Neural cell (in vitro differentiated cells): ENCODE results near the gene ENDOV. TPM values are rescaled to one million over a fixed set of nuclear protein-coding genes. Genes with fewer than 3 reads are reported as not detected.

Experiments
- H2AFZ ChIP-seq: fragments of 200-600, 300-800 bp; sonication (generic), shearing (Covaris generic); 2 replicates; pipeline ENCODE4 v1.6.0; 2014; ENCODE audit warnings: low read depth, mild to moderate bottlenecking, antibody characterized with exemption, low read length, moderate library complexity
- H3F3A ChIP-seq: fragments of 200-600 bp; shearing (Covaris generic); 2 replicates; pipeline ENCODE4 v1.6.1; 2016; ENCODE audit warnings: mild to moderate bottlenecking, moderate library complexity, mixed read lengths, antibody characterized with exemption, low read length; ENCODE audit not compliant: insufficient read depth, poor library complexity, severe bottlenecking
- H3K27ac ChIP-seq: fragments of 200-600, 300-800 bp; sonication (generic), shearing (Covaris generic); 2 replicates; pipeline ENCODE4 v1.5.1; 2014; ENCODE audit warnings: mild to moderate bottlenecking, low read length, moderate library complexity
- H3K27me3 ChIP-seq: fragments of 300-800, 200-600 bp; sonication (generic), shearing (Covaris generic); 2 replicates; pipeline ENCODE4 v1.6.0; 2014; ENCODE audit warnings: mild to moderate bottlenecking, low read depth, low read length, moderate library complexity; ENCODE audit not compliant: insufficient read depth
- H3K36me3 ChIP-seq: fragments of 300-800, 200-600 bp; sonication (generic), shearing (Covaris generic); 2 replicates; pipeline ENCODE4 v1.5.1; 2014; ENCODE audit warnings: mild to moderate bottlenecking, antibody characterized with exemption, low read length, moderate library complexity; ENCODE audit not compliant: insufficient read depth
- H3K4me2 ChIP-seq: fragments of 300-800, 200-600 bp; sonication (generic), shearing (Covaris generic); 2 replicates; pipeline ENCODE4 v1.6.0; 2014; ENCODE audit warnings: mild to moderate bottlenecking, low read length
- H3K4me3 ChIP-seq: fragments of 300-800, 200-600 bp; sonication (generic), shearing (Covaris generic); 2 replicates; pipeline ENCODE4 v1.5.1; 2014; ENCODE audit warnings: mild to moderate bottlenecking, low read length, moderate library complexity
- H3K79me2 ChIP-seq: fragments of 200-600 bp; shearing (Covaris generic); replicated peaks from 2 replicates; pipeline ENCODE4 v1.6.0; 2014; ENCODE audit warnings: mild to moderate bottlenecking, low read length, moderate library complexity; ENCODE audit not compliant: insufficient read depth
- H3K9ac ChIP-seq: fragments of 300-800, 200-600 bp; sonication (generic), shearing (Covaris generic); 2 replicates; pipeline ENCODE4 v1.6.1; 2016; ENCODE audit warnings: mild to moderate bottlenecking, low read length, mixed read lengths
- H3K9me2 ChIP-seq: fragments of 200-600 bp; shearing (Covaris generic); 2 replicates; pipeline ENCODE4 v1.6.1; 2016; ENCODE audit warnings: mild to moderate bottlenecking, low read length, mixed read lengths; ENCODE audit not compliant: insufficient read depth
- H3K9me3 ChIP-seq: fragments of 200-600, 300-800 bp; sonication (generic), shearing (Covaris generic); 2 replicates; pipeline ENCODE4 v1.6.1; 2016; ENCODE audit warnings: mild to moderate bottlenecking, mixed run types, low read length, moderate library complexity, mixed read lengths
- H4K20me1 ChIP-seq: fragments of 200-600 bp; shearing (Covaris generic); 2 replicates; pipeline ENCODE4 v1.6.1; 2016; ENCODE audit warnings: mild to moderate bottlenecking, mixed run types; ENCODE audit not compliant: insufficient read depth
- CTCF ChIP-seq: fragments of 450-650 bp; IDR thresholded peaks from 2 replicates; pipeline ENCODE4 v1.5.1; 2014; ENCODE audit warnings: antibody characterized with exemption, mild to moderate bottlenecking, moderate library complexity; ENCODE audit not compliant: poor library complexity, severe bottlenecking
- EP300 ChIP-seq: fragments of 450-650 bp; conservative IDR thresholded peaks from 2 replicates; pipeline ENCODE4 v1.6.1; 2014; ENCODE audit warnings: antibody characterized with exemption, mild to moderate bottlenecking, moderate library complexity; ENCODE audit not compliant: poor library complexity, severe bottlenecking
- EZH2 ChIP-seq: fragments of 200-600, 300-800 bp; shearing (Covaris generic), sonication (generic); IDR thresholded peaks from 2 replicates; pipeline ENCODE4 v1.6.1; 2014; ENCODE audit warnings: antibody characterized with exemption, low read length, borderline replicate concordance, mild to moderate bottlenecking; ENCODE audit not compliant: insufficient read depth, poor library complexity, severe bottlenecking
- MXI1 ChIP-seq: fragments of 450-650 bp; conservative IDR thresholded peaks from 2 replicates; pipeline ENCODE4 v1.6.1; 2014; ENCODE audit warnings: antibody characterized with exemption, mild to moderate bottlenecking; ENCODE audit not compliant: poor library complexity, severe bottlenecking
- POLR2AphosphoS5 ChIP-seq: IDR thresholded peaks from 2 replicates; pipeline ENCODE4 v1.6.1; 2012
- RAD21 ChIP-seq: fragments of 450-650 bp; conservative IDR thresholded peaks from 2 replicates; pipeline ENCODE4 v1.6.1; 2014; ENCODE audit warnings: antibody characterized with exemption, mild to moderate bottlenecking, moderate library complexity
- REST ChIP-seq: IDR thresholded peaks from 2 replicates; pipeline ENCODE4 v1.6.1; 2012; ENCODE audit warnings: borderline replicate concordance
- SMC3 ChIP-seq: fragments of 450-650 bp; conservative IDR thresholded peaks from 2 replicates; pipeline ENCODE4 v1.6.1; 2014; ENCODE audit warnings: antibody characterized with exemption, mild to moderate bottlenecking, moderate library complexity; ENCODE audit not compliant: poor library complexity
- TAF1 ChIP-seq: IDR thresholded peaks from 2 replicates; pipeline ENCODE4 v1.6.1; 2012; ENCODE audit warnings: low read depth
- polyA plus RNA-seq: library from polyadenylated mRNA; depleted of rRNA; stranded (reverse); fragments of >200 nt; gene quantifications from 2 replicates; pipeline ENCODE4 v1.2.3, GENCODE V29; 2014

ENDOV gene
- polyA plus RNA-seq, 1 donor from 2014 or later: 31.2 TPM

GRCh38 chr17:80367503-80367902 lies 47.5 kb upstream of the ENDOV start:
- no peak overlapping the region for H3K4me3 ChIP-seq
- no peaks in the 10 kb centered on the region for H3K27me3 ChIP-seq
- no peak overlapping the region for H3K4me2 ChIP-seq
- TF ChIP-seq REST (no peak), EZH2 (no peak), POLR2AphosphoS5 (no peak), EP300 (no peak), SMC3 (no peak), MXI1 (no peak), RAD21 (no peak), TAF1 (no peak), CTCF (no peak)
- H3K36me3 ChIP-seq: no peaks in the 10 kb centered on the region
- no peaks in the 10 kb centered on the region for H3K9me3 ChIP-seq
- H3K9ac ChIP-seq: no peak overlapping the region
- H3K27ac ChIP-seq: no peak overlapping the region
- H3F3A ChIP-seq: no peaks in the 10 kb centered on the region
- no peak overlapping the region for H2AFZ ChIP-seq
- H4K20me1 ChIP-seq: no peaks in the 10 kb centered on the region
- H3K79me2 ChIP-seq: no peaks in the 10 kb centered on the region
- no peaks in the 10 kb centered on the region for H3K9me2 ChIP-seq

- no peaks in the 10 kb centered on the region for H3K36me3 ChIP-seq
- no peaks in the 10 kb centered on the region for H3K9me3 ChIP-seq
- H3K27ac ChIP-seq: no peak overlapping the region
These were observed 43.8 kb upstream of the ENDOV start for GRCh38 chr17:80371196-80371595.

More at GRCh38 chr17:80371196-80371595, 43.8 kb upstream of the ENDOV start:
- Histone ChIP-seq H3K9ac (no peak overlapping the region), H2AFZ (no peak overlapping the region), H3K79me2 (no peaks in the 10 kb centered on the region), H3K27me3 (no peaks in the 10 kb centered on the region), H3F3A (no peaks in the 10 kb centered on the region), H4K20me1 (no peaks in the 10 kb centered on the region), H3K4me3 (no peak overlapping the region), H3K9me2 (no peaks in the 10 kb centered on the region), H3K4me2 (no peak overlapping the region)
- no peak for TF ChIP-seq CTCF
- no peak for TF ChIP-seq RAD21
- no peak for TF ChIP-seq EZH2
- no peak for TF ChIP-seq MXI1
- TF ChIP-seq EP300: no peak
- TF ChIP-seq REST: no peak
- no peak for TF ChIP-seq SMC3
- no peak for TF ChIP-seq POLR2AphosphoS5
